ENCODE measurements around the gene SIRPB1.

DNA sequence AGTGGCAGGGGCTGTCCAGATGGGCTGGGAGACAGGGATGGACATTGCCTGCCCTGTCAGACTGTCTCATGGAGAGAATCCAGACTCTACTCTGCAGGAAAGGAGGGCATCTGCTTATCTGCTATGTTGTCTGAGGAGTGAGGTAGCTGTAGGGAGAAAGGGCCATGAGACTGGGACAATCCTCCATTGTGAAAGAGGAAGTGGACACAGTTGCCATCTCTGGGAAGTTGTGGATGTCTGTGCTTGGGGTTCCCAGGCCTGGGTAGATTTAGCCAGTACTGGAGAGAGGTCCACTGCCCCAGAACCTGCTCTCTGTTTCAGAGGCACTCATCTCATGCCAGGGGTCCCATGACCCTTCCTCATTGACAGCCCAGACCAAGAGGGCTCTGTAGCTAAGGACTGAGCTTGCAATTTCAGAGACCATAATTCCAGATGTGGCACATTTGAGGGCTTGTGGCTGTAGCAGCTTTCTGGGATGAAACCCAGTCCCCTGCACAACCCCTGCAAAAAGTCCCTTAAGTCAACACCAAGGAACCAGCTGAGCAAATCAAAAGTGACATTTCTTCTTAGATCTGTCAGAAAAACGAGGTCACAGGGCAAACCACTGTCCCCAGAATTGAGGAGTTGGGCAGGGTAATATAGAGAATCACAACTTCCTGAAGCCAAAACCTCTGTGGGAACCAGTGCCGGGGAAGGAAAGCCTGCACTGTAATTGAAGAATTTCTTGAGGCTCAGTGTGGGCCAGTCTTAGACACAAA, 41.9 kb upstream of the SIRPB1 start:
- TF ChIP-seq EZH2phosphoT487 (IDR thresholded peaks at IDR 0.05; ENCODE audit: insufficient read depth, low read depth): no peak
- no peak for TF ChIP-seq EZH2 (IDR thresholded peaks at IDR 0.05; ENCODE audit: insufficient read depth, poor library complexity, severe bottlenecking)
